HepG2 (cell line): Measurements from ENCODE around the gene SLC13A3. TPM values are rescaled to one million over a fixed set of nuclear protein-coding genes. Genes with fewer than 3 reads are reported as not detected.
A peak's percentile ranks its signal among the peaks of the same experiment; 100 is the strongest.

ENCODE experiments used
- ATAC-seq: fragments of 200-7000 bp; cut with Tn5 transposase; 3 replicates; pipeline ENCODE4 v1.9.1; 2020; ENCODE audit warnings: mild to moderate bottlenecking, moderate library complexity
- BruUV-seq: library from RNA; stranded (reverse); fragments of 400-500 nt; replicated peaks from 2 replicates; lab custom pipeline; 2021; lab: Mats Ljungman, UMichigan
- CTCF ChIA-PET: fragments of 300-600 bp; formaldehyde crosslinking; extraction: SDS; loops from one replicate; lab custom pipeline; 2021; ENCODE audit warnings: low total read pairs, inconsistent platforms, low intra/inter-chr PET ratio; lab: Yijun Ruan, JAX
- POLR2A ChIA-PET: fragments of 350-600 bp; sonication (Branson Sonifier 250); formaldehyde crosslinking; loops from one replicate; lab custom pipeline; 2020; ENCODE audit warnings: antibody characterized with exemption, inconsistent platforms; lab: Yijun Ruan, JAX
- DNase-seq: peaks from one replicate; pipeline ENCODE4 v3.0.0-alpha.2; 2015; ENCODE audit warnings: low spot score
- FAIRE-seq: peaks from 3 replicates; lab custom pipeline; 2011; peaks lifted over from hg19 to GRCh38; lab: Jason Lieb, UNC
- H2AFZ ChIP-seq: one replicate; pipeline ENCODE4 v1.6.1; 2011; ENCODE audit warnings: low read length, inconsistent platforms
- H3K27ac ChIP-seq: fragments of 300-600 bp; 3 replicates; pipeline ENCODE4 v1.8.0; 2011; ENCODE audit warnings: mixed run types, mild to moderate bottlenecking, mixed read lengths, low read length, inconsistent platforms; ENCODE audit not compliant: insufficient read depth; ENCODE audit errors: extremely low read length
- H3K27me3 ChIP-seq, 2 experiments: fragments of 200-600 bp in 1 of 2; 2 replicates in 1 of 2; 3 replicates in 1 of 2; pipeline versions ENCODE4 v1.6.0 to v1.8.0; 2011; ENCODE audit warnings: low read length in 2 of 2, mild to moderate bottlenecking in 2 of 2, moderate library complexity in 2 of 2, inconsistent platforms in 1 of 2; ENCODE audit not compliant: insufficient read depth in 2 of 2, control insufficient read depth in 1 of 2
- H3K36me3 ChIP-seq, 2 experiments: fragments of 200-600 bp in 1 of 2; replicated peaks in 1 of 2; 2 replicates in 1 of 2; 3 replicates in 1 of 2; pipeline versions ENCODE4 v1.5.1 to v1.8.0; 2011; ENCODE audit warnings: low read length in 2 of 2, inconsistent platforms in 1 of 2; ENCODE audit not compliant: insufficient read depth in 2 of 2, control insufficient read depth in 1 of 2
- H3K4me1 ChIP-seq: 2 replicates; pipeline ENCODE4 v1.5.1; 2012; ENCODE audit warnings: low read length, inconsistent platforms; ENCODE audit not compliant: insufficient read depth
- H3K4me2 ChIP-seq: 2 replicates; pipeline ENCODE4 v1.6.0; 2011; ENCODE audit warnings: low read depth, low read length, inconsistent platforms
- H3K4me3 ChIP-seq, 3 experiments: fragments of 200-600 bp in 1 of 3; sonication (generic), shearing (Covaris generic) in 1 of 3; replicated peaks in 1 of 3; 2 replicates each; pipeline ENCODE4 v1.5.1; 2011 to 2016; ENCODE audit warnings: low read length in 3 of 3, inconsistent platforms in 2 of 3, low read depth in 2 of 3, mild to moderate bottlenecking in 2 of 3, control low read depth in 1 of 3, mixed read lengths in 1 of 3; ENCODE audit not compliant: insufficient read depth in 1 of 3
- H3K79me2 ChIP-seq: one replicate; pipeline ENCODE4 v1.6.1; 2011; ENCODE audit warnings: low read length, inconsistent platforms; ENCODE audit not compliant: insufficient read depth
- H3K9ac ChIP-seq: 2 replicates; pipeline ENCODE4 v1.6.0; 2011; ENCODE audit warnings: mild to moderate bottlenecking, low read depth, low read length, inconsistent platforms; ENCODE audit not compliant: insufficient read depth
- H3K9me3 ChIP-seq: 2 replicates; pipeline ENCODE4 v1.5.1; 2012; ENCODE audit warnings: mild to moderate bottlenecking, low read length
- H4K20me1 ChIP-seq: 2 replicates; pipeline ENCODE4 v1.6.0; 2011; ENCODE audit warnings: inconsistent platforms, mild to moderate bottlenecking, low read length, moderate library complexity; ENCODE audit not compliant: insufficient read depth
- FOXK1 ChIP-seq: sonication (generic); formaldehyde crosslinking; IDR thresholded peaks from 2 replicates; pipeline ENCODE4 v1.4.0; 2020; ENCODE audit warnings: low read depth, missing genetic modification reagents, borderline replicate concordance
- MEIS2 ChIP-seq: sonication (generic); formaldehyde crosslinking; IDR thresholded peaks from 2 replicates; pipeline ENCODE4 v1.9.0; 2021; ENCODE audit warnings: mild to moderate bottlenecking, missing genetic modification reagents
- NFYC ChIP-seq: IDR thresholded peaks from 2 replicates; pipeline ENCODE4 v1.6.1; 2016; ENCODE audit warnings: missing genetic modification reagents, missing compliant biosample characterization
- ZFX ChIP-seq: sonication (generic); formaldehyde crosslinking; IDR thresholded peaks from 2 replicates; pipeline ENCODE4 v1.4.0; 2020; ENCODE audit warnings: mild to moderate bottlenecking, low read depth, missing genetic modification reagents, moderate library complexity
- ZNF781 ChIP-seq: sonication (generic); formaldehyde crosslinking; IDR thresholded peaks from 2 replicates; pipeline ENCODE4 v1.5.1; 2020; ENCODE audit warnings: borderline replicate concordance, mild to moderate bottlenecking, missing genetic modification reagents; ENCODE audit errors: not compliant biosample characterization
- WGBS: methylation state at CpG from one replicate; pipeline ENCODE4 v1.1.6; 2017; ENCODE audit warnings: low lambda C conversion rate; 5-methylcytosine and 5-hydroxymethylcytosine counted together
- in situ Hi-C: cut with HindIII; loops from 2 replicates; pipeline ENCODE4 v1.10.0; 2017; ENCODE audit warnings: low pct_unique_long_range_greater_than_20kb; ENCODE audit not compliant: extremely low pct_ligation_motif_present
- intact Hi-C: fragments of 100-400 bp; cut with micrococcal nuclease; formaldehyde crosslinking; loops from one replicate; pipeline ENCODE4 v1.10.0; 2022; ENCODE audit not compliant: unreplicated experiment
- polyA plus RNA-seq, 8 experiments: library from polyadenylated mRNA; depleted of rRNA in 3 of 8; stranded (reverse) in 7 of 8; unstranded in 1 of 8; fragments of >200 nt; fragmentation: Illumina TruSeq in 4 of 8; extraction: Trizol in 4 of 8; gene quantifications; 2 replicates each; pipeline versions ENCODE4 v1.2.1 to v1.2.3, GENCODE V29; 2011 to 2016; ENCODE audit warnings: low read depth in 4 of 8, missing spikeins in 1 of 8, mixed read lengths in 1 of 8; ENCODE audit not compliant: insufficient read depth in 1 of 8
- total RNA-seq, 5 experiments: library from RNA; depleted of rRNA; stranded (reverse); fragments of >200 nt; fragmentation: Illumina TruSeq; extraction: Trizol; gene quantifications; 2 replicates each; pipeline ENCODE4 v1.2.3, GENCODE V29; 2016; ENCODE audit warnings: low read depth in 1 of 5
- TF ChIP-seq, protein P1 (sequence below), 2 experiments: sonication (generic) in 1 of 2; formaldehyde crosslinking in 1 of 2; IDR thresholded peaks; 2 replicates each; pipeline versions ENCODE4 v1.4.0 to v1.6.1; 2018 to 2020; ENCODE audit warnings: missing genetic modification reagents in 2 of 2, borderline replicate concordance in 1 of 2, low read depth in 1 of 2, mild to moderate bottlenecking in 1 of 2, missing biosample characterization in 1 of 2
- TF ChIP-seq, protein P2 (sequence below): IDR thresholded peaks from 2 replicates; pipeline ENCODE4 v1.6.1; 2016; ENCODE audit warnings: mild to moderate bottlenecking

The SLC13A3 gene
- total and polyA plus RNA-seq, 2 of the 13 experiments (the other 11 are each of a cell fraction or from before 2014, with no cell fraction given), result 66.5 to 76.0 TPM

DNA sequence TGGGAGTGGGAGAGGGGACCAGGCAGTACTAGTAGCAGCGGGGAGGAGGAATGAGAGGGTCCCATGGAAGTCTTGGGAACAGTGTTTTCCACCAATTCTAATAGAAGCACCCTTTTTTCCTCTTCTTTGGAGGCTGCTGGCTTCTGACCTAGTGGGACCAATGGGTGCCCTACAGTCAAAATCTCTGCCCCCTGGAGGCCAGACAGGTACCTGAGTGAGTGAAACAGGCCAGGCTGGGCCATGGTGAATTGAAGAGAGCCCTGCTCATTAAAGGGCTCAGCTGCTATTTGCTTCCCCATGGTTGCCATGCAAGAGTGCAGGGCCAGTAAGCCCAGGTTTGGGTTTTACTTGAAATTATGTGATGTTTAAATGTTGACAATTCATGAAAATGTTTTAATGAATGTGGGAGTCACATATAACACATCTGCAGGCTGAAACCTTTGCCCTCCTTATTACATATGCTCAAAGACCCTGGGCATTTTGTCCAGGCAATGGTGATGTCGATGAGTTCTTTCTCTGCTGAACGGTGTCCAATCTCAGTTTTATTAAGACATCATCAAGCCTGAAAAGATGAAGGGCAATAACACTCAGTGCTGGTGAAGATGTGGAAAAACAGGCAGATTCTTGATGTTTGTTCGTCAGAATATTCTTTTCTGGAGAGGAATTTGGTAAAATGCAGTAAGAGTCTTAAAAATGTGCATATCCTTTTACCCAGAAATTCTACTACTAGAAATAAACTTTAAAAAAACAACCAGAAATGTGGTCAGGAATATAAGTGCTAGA, 58.5 kb downstream of the SLC13A3 start (continued):
- TF ChIP-seq, protein P1, sequence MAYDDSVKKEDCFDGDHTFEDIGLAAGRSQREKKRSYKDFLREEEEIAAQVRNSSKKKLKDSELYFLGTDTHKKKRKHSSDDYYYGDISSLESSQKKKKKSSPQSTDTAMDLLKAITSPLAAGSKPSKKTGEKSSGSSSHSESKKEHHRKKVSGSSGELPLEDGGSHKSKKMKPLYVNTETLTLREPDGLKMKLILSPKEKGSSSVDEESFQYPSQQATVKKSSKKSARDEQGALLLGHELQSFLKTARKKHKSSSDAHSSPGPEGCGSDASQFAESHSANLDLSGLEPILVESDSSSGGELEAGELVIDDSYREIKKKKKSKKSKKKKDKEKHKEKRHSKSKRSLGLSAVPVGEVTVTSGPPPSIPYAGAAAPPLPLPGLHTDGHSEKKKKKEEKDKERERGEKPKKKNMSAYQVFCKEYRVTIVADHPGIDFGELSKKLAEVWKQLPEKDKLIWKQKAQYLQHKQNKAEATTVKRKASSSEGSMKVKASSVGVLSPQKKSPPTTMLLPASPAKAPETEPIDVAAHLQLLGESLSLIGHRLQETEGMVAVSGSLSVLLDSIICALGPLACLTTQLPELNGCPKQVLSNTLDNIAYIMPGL (CRISPR knock-in tag; IDR thresholded peaks at IDR 0.05; ENCODE audit: borderline replicate concordance in 1 of 2, low read depth in 1 of 2), result 0 out of 4 replicates have a peak, but pooled peaks of 1 of the 2 experiments have one; percentile 24
- TF ChIP-seq, all 625 proteins: peak for 8

DNA sequence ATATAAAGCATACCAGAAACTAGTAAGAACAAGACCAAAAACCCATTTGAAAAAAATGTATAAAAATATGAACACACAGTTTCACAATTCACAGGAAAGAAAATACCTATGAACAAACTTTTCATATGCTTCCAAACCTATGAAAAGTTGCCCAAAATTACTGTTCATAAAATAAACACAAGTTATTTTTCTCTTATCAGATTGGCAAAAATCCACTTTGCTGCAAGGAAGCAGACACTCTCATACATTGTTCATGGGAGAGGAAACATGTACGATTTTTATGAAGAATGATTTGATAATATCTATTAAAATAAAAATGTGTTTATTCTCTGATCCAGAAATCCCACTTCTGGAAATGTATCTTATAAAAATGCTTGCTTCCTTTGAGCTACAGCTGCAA, 60.8 kb downstream of the SLC13A3 start:
- H3K27me3 ChIP-seq, result no peaks in the 10 kb centered on the region
- ChIA-PET CTCF (no interaction called here), POLR2A (no interaction called here)
- H3K9ac ChIP-seq, result no peak overlapping the region
- H3K36me3 ChIP-seq, result peaks cover 25 to 28% of the 10 kb centered on the region in 2 experiments; a peak in 4 of 5 replicates
- FAIRE-seq, result no peak
- in situ Hi-C loops, result no loop called here
- no peaks in the 10 kb centered on the region for H3K9me3 ChIP-seq
- no peak overlapping the region for H2AFZ ChIP-seq
- no peak overlapping the region for H3K4me3 ChIP-seq
- no peak for DNase-seq
- H3K4me1 ChIP-seq, result no peaks in the 10 kb centered on the region
- no peaks in the 10 kb centered on the region for H4K20me1 ChIP-seq
- no peak for ATAC-seq
- no peaks in the 10 kb centered on the region for H3K79me2 ChIP-seq
- no peak overlapping the region for H3K4me2 ChIP-seq
- no peak for TF ChIP-seq NFYC (CRISPR knock-in tag)
- TF ChIP-seq, protein P2, sequence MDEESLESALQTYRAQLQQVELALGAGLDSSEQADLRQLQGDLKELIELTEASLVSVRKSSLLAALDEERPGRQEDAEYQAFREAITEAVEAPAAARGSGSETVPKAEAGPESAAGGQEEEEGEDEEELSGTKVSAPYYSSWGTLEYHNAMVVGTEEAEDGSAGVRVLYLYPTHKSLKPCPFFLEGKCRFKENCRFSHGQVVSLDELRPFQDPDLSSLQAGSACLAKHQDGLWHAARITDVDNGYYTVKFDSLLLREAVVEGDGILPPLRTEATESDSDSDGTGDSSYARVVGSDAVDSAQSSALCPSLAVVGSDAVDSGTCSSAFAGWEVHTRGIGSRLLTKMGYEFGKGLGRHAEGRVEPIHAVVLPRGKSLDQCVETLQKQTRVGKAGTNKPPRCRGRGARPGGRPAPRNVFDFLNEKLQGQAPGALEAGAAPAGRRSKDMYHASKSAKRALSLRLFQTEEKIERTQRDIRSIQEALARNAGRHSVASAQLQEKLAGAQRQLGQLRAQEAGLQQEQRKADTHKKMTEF (CRISPR knock-in tag), result no peak
- TF ChIP-seq MEIS2 (CRISPR knock-in tag), result no peak
- TF ChIP-seq ZFX (CRISPR knock-in tag), result no peak
- TF ChIP-seq ZNF781 (CRISPR knock-in tag), result no peak
- TF ChIP-seq FOXK1 (CRISPR knock-in tag), result no peak
- 96% methylated on average over 1 of the region's 1 CpG for WGBS
- no TSS peak for BruUV-seq
- intact Hi-C loops, result no loop called here
- no peak overlapping the region for H3K27ac ChIP-seq
